ENCODE data around the gene UBE2D1. TPM values are rescaled to one million over a fixed set of nuclear protein-coding genes. Genes with fewer than 3 reads are reported as not detected.
A peak's percentile ranks its signal among the peaks of the same experiment; 100 is the strongest.

The UBE2D1 gene
- total RNA-seq, 1 experiment from 2014 or later, result 21.0 TPM

GRCh38 chr10:58331646-58332045 is 3.2 kb upstream of the UBE2D1 start:
- ChIA-PET POLR2A (no interaction called here), CTCF (no interaction called here)
- DNase-seq (ENCODE audit: low read depth, low spot score), result no peak
- in situ Hi-C loops (cut with HindIII; ENCODE audit: low pct_unique_long_range_greater_than_20kb, low sequenced_read_pairs) (no loop called here), intact Hi-C loops (cut with micrococcal nuclease; ENCODE audit: unreplicated experiment) (no loop called here)
- Histone ChIP-seq H3K4me3 (ENCODE audit: low read depth in 2 of 2, low read length in 2 of 2) (no peak overlapping the region), H3K27ac (ENCODE audit: low read length) (no peak overlapping the region), H3K27me3 (ENCODE audit: control insufficient read depth, insufficient read depth, low read length) (peaks cover 3% of the 10 kb centered on the region; the same call in 1 of the 2 replicates), H3K36me3 (ENCODE audit: control insufficient read depth, insufficient read depth, low read length) (no peaks in the 10 kb centered on the region; the same call in 1 of the 2 replicates), H3K4me1 (ENCODE audit: control insufficient read depth, insufficient read depth, low read length) (peaks cover 4% of the 10 kb centered on the region; the same call in 1 of the 2 replicates), H3K9me3 (ENCODE audit: control insufficient read depth, insufficient read depth, low read depth, low read length) (no peaks in the 10 kb centered on the region)
- no peak for ATAC-seq
- TF ChIP-seq TCF7L2 (IDR thresholded peaks at IDR 0.05; ENCODE audit: low read depth, low read length), result no peak
- no peak for TF ChIP-seq POLR2AphosphoS5 (IDR thresholded peaks at IDR 0.05; ENCODE audit: low read depth, low read length)
- no peak for TF ChIP-seq REST (IDR thresholded peaks at IDR 0.05; ENCODE audit: insufficient read depth in 1 of 2, low read depth in 2 of 2, low read length in 1 of 2)
- no peak for TF ChIP-seq CTCF (IDR thresholded peaks at IDR 0.05)
- no peak for TF ChIP-seq SIN3A (IDR thresholded peaks at IDR 0.05; ENCODE audit: borderline replicate concordance, insufficient read depth, low read depth, low read length)
- BruUV-seq (replicated peaks), result no TSS peak

- H3K9me3 ChIP-seq (ENCODE audit: control insufficient read depth, insufficient read depth, low read depth, low read length), result no peaks in the 10 kb centered on the region
- H3K4me3 ChIP-seq (ENCODE audit: low read depth in 2 of 2, low read length in 2 of 2), result peak overlapping the region; percentile 84 to 93
- POLR2A ChIA-PET, result no interaction called here
- H3K36me3 ChIP-seq (ENCODE audit: control insufficient read depth, insufficient read depth, low read length), result no peaks in the 10 kb centered on the region; the same call in none of the 2 replicates
- in situ Hi-C loops (cut with HindIII; ENCODE audit: low pct_unique_long_range_greater_than_20kb, low sequenced_read_pairs) (no loop called here), intact Hi-C loops (cut with micrococcal nuclease; ENCODE audit: unreplicated experiment) (no loop called here)
- H3K27me3 ChIP-seq (ENCODE audit: control insufficient read depth, insufficient read depth, low read length), result peaks cover 3% of the 10 kb centered on the region; the same call in 1 of the 2 replicates
- peak overlapping the region; percentile 76 for H3K27ac ChIP-seq (ENCODE audit: low read length)
- DNase-seq (ENCODE audit: low read depth, low spot score) (peak; percentile 30), ATAC-seq (peak; percentile 75)
- CTCF ChIA-PET, result no interaction called here
- H3K4me1 ChIP-seq (ENCODE audit: control insufficient read depth, insufficient read depth, low read length), result peaks cover 4% of the 10 kb centered on the region; the same call in 1 of the 2 replicates
- no TSS peak for BruUV-seq (replicated peaks)
- no peak for TF ChIP-seq REST (IDR thresholded peaks at IDR 0.05; ENCODE audit: insufficient read depth in 1 of 2, low read depth in 2 of 2, low read length in 1 of 2)
- no peak; the same call in 1 of the 2 replicates for TF ChIP-seq SIN3A (IDR thresholded peaks at IDR 0.05; ENCODE audit: borderline replicate concordance, insufficient read depth, low read depth, low read length)
- TF ChIP-seq POLR2AphosphoS5 (IDR thresholded peaks at IDR 0.05; ENCODE audit: low read depth, low read length), result no peak
- no peak for TF ChIP-seq CTCF (IDR thresholded peaks at IDR 0.05)
- no peak; the same call in 1 of the 2 replicates for TF ChIP-seq TCF7L2 (IDR thresholded peaks at IDR 0.05; ENCODE audit: low read depth, low read length)
Observed at GRCh38 chr10:58335306-58336005, 650 bp downstream of the UBE2D1 start.

Measured in Panc1 (cell line).